ENCODE measurements around the gene GJA5.

Gene GJA5

DNA sequence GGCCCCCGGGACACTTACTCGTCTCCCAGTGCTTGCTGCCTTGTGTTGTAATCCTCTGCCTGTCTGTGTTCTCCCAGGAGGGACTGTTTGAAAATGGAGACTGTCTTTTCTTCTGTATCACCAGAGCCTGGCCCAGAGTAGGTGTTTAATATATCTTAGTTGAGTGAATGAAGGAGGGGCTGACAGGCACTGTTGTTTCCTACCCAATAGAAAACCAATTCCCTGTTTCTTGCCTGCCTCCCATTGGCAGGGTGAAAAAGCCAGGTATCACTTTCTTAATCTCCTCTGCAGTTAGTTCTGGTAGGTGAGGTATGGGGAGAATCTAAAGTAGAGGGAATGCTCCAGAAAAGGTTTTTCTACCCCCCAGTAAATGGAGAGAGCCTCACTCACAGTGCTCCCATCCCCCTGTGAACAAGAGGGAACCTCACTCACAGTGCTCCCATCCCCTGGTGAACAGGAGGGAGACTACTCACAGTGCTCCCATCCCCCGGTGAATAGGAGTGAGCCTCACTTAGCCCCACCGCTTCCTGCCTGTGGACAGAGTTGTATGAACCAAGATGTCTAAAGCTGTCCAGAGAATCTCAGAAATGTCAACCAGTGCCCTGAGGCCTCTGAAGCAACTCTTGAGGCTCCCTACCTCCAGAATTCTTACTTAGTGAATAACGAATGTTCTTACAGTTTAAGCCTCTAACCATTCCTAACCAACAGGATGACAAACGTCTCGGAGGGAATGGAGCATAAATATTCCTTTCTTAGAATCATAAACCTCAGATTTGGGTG, at the start of gene GJA5:
TSS of gene GJA5 (minus strand) at position 122 of the 780 bp plus-strand sequence. CDS start 1,364 bp downstream, outside the sequence.
- DNase-seq = no peak

DNA sequence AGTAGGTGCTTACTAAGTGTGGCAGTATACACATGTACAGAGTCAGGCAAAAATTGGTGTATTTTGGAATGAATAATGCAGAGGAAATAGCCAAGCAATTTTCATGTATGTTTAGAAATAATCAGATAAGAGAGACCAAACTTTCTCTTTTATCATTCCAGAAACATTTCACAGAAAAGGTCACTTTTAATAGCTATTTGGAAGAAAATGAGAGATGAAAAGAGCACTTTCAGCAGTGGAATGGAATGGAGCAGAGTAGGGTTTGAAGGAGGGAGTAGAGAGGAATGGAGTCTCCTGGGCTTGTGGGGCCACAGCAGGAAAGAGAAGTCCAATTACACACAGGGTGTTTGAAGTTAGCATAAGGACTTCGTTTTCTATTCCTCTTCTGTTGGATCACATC, 48.8 kb upstream of the GJA5 start:
- no peak for DNase-seq

DNA sequence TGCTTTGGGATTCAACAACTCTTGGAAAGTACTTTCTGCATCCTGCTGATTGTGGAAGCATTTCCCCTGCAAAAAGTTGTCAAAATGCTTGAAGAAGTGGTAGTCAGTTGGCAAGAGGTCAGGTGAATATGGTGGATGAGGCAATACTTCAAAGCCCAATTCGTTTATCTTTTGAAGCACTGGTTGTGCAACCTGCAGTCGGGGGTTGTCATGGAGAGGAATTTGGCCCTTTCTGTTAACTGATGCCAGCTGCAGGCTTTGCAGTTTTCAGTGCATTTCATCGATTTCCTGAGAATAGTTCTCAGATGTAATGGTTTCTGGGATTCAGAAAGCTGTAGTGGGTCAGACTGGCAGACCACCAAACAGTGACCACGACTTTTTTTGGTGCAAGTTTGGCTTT, 47.6 kb upstream of the GJA5 start:
- no peak for DNase-seq

DNA sequence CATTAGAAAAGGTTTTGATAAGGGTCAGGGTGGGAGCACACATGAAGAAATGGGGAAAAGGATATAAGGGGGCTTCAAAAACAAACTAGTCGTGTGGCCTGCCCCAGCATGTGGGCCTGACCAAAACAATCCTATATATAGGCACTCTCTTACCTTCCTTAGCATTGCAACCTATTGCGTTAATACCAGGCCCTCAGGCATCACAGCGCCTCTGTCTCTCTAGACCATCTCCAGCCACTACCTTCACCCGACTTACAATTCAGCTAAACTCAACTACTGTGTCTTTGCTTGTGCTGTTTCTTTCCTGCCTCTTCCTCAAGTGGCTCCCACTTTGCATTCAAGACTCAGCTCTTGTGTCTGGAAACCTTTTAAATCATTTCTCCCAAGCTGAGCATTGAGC, 47.0 kb upstream of the GJA5 start:
- no peak for DNase-seq

DNA sequence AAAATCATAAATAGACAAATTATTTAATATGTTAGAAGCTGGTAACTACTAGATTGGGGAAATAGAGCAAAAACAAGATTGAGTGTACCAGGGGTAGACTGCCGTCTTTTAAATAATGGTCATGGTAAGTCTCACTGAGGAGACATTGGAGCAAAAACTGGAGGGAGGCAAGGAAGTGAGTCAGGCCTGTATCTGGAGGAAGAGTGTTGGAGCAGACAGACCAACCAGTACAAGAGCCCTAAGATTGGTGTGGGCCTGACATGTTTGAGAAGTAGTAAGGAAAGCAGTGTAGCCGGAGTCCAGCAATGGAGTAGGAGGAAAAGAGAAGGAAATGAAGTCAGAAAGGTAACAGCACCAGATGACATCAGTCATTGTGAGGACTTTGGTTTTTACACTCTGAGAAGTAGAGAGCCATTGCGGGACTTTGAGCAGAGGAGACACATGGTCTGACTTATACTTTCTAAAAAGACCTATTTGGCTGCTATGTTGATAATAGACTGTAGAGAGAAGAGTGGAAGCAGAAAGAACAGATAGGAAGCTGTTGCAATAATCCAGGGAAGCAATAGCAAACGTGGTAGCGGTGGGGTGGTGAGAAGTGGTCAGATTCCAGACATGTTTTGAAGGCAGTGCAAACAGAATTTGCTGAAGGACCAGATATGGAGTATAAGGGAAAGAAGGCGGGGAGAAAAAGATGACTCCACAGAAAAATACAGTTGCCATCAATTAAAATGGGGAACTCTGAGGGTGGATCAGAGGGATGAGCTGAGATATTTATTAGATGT, 44.7 kb upstream of the GJA5 start:
- DNase-seq = no peak

DNA sequence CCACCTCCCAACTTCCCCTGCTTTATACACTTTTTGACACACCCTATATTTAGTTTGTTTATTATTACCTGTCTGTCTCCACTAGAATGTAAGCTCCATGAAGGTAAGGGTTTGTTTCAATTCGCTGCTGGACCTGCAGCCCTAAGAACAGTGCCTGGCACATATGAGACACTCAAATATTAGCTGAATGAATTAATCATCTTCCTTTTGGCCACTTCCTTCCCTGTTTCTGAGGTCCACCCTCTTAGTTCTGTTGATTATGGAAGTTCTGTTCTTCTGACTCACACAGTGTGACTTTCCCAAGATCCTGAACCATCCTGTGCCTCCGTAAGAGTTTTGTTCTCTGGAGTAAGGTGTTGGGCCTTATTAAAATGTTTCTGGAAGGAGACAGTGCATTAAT, 40.4 kb upstream of the GJA5 start:
- no peak for DNase-seq

DNA sequence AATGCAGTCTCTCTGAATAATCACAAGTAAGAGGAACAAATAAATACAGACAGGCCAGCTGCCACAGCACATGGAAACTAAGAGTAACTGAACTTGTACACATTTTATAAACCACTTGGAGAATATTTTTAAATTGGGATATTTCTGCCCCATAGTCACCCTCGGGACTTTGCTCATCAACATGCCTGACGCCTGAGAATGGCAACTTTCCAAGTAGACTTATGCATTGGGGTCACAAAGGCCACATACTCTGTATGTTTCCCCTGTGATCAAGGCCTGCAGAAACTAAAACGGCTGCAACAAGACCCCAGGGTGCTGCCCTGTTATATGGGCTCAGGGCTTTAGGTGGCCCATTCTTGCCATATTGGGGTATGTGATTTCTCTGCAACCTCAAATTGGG, 38.3 kb upstream of the GJA5 start:
- DNase-seq = no peak

DNA sequence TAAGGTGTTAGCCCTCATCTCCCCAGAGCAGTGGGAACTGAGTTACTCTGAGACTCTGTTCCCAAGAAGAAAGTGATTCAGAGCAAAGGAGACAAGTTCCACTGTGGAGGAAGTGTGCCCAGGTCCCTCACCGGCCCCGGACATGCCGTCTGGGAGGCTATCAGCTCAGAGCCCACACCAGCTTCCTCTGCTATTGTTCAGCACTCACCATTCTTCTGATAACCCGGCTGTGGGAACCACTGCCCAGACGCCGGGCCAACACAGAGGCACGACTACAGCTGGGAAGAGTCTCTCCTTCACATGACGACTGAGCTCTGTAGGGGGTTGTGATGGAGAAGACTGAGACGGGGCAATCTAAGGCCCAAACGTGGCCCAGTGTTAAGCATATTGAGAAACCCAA, 34.2 kb upstream of the GJA5 start:
- no peak for DNase-seq

DNA sequence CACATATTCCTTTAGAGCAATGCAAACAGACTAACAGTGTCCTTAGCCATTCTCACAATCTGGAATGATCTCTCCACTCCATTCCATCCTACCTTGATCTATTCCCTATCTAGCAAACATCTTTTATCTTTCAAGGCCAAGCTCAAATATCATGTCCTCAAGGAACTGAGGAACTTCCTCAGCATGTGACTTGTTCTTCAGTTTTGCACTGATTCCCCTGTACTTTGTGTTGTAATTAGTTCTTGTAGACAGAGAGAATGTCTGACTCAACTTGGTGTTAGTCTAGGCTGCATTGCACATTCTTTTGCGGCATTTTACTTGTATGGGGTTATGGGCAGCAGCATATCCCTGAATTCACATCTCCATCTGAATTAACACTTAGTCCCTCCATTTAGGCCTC, 31.5 kb upstream of the GJA5 start:
- DNase-seq = no peak

DNA sequence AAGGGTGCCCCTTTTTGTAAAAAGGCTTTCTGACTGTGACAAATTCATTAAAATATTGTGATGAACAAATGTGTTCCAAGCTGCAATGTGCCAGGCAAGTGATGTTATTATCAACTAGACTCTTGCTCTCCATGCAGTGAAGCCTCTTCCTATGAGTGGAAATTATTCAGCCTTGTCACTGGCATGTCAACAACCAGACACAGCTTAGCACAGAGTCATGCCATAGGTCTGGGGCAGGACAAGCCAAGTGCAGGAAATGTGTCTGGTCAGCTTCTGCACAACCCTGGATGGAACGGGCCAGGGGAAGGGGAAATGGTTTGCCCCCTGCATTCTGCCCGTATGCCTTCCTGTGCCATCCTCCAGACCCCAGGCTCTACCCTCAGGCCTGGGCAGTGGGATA, 27.4 kb upstream of the GJA5 start:
- no peak for DNase-seq

DNA sequence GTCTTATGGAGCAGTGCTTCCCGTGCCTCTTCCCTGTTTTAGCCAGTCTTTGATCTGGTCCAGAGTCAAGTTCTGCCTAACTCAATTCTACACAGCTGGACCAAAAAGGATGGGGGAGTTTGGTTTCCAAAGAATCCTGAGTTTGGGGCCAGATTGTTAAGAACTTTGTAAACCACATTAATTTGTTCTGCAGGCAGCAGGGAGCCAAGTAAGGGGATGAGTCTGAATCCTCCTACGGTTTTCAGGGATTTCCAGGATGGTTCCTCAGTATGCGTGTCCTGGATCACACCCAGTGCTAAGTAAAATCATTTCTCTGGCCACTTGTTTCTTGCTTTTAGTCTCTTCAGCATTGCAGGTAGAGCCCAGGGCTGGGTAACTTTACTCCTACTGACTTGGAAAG, 26.1 kb upstream of the GJA5 start:
- no peak for DNase-seq

DNA sequence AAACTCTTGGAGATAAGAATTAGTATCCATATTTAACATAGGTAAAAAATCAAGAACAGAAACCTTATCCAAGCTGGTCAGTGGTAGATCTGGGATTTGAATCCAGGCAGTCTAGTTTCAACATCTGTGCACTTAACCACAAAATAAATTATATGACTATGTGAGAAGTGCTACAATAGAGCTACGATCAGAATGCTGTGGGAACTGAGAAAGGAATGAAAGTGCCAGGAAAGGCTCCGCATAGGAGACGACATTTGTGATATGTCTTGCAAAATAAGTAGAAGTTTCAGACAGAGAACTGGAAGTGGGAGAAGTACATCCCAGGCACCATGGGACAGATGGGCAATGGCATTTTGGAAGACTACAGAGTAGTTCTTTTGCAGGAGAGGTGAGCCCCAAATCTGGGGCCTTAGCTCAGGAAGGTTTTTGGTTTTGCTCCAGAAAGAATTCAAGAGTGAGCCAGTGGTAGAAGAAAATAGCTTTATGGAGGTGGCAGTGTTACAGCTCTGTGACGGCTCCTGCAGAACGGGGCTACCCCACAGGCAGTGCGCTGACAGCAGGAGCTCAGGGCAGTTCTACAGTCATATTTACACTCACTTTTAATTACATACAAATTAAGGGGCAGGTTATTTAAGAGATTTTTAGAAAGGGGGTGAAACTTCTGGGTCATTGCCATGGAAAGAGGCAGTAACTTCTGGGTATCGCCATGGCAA, 25.5 kb upstream of the GJA5 start:
- no peak for DNase-seq

DNA sequence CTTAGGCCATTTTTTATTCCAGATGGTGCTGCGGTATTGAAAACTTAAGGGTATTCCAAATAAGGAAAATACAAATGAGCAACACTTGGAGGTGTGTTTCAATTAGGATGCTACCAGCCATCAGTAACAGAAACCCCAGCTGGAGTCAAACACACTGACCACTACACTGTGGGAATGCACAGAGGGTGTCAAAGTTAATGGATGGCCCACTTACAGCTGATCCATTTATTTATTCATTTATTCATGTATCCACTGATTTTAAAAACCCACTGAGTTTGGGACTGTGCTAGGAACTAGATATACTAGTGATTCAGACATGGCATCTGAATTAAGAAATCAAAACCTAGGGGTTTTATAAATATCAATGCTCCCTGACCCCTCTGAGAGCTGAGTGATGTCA, 24.5 kb upstream of the GJA5 start:
- no peak for DNase-seq

DNA sequence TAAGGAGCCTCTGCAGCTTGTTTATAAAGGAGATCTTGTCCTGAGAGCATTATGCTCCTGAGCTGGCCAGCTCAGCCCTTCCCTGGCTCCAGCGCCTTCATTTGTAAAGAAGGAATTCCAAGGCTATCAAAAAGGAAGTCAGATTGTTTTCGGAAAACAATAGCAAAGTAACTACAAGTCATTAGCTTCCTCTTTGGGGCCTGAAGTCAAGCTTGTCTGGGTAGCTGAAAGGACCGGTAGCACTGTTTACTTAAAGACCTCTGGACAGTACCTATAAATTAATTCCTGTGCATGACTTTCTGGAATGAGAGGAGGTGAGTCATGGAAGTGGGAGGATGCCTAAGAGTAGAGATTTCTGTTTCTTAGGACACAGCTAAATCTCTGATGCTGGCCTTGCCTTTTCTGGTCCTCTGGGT, 20.7 kb upstream of the GJA5 start:
- DNase-seq = no peak

DNA sequence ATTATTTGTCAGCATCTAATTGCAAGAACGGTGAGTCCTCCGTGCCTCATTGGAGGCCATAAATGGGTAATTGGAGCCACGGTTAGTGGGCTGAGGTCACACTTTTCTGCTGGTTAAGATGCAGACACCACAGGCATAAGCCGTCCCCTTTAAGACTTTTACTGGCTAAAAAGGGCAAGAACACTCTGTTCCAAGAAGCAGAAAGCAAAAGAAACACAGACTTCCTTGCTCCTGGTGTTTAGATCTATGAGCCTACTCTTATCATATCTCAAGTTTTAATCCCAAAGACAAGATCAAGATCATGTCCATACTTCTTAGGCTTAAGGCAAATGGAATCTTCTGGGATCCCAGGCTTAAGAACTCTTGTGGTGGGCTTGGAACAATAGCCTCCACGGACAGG, 17.3 kb upstream of the GJA5 start:
- DNase-seq = no peak

DNA sequence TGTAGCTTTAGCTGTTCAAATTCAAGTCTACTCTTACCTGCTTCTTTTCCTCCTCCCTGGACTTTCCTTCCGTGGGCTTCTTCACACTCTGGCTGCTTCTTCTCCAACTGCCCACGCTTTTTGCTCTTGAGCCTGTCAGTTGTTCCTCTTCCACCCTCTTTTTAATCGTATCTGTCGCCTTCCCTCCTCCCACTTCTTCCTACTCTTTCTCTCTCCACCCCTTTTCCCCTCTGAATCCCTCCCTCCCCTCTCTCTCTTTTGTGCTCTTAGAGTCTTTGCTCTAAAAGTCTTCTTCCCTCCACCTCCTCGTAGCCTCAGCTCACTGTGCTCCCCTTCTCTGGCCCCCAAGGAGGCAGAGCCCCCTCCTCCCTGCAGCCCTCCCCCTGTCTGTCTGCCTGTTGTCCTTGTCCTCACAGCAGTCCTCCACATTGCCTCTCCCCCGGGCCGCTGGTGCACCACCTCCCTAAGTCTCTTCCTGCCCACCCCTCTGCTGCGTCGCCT, 12.9 kb upstream of the GJA5 start:
- DNase-seq = no peak

DNA sequence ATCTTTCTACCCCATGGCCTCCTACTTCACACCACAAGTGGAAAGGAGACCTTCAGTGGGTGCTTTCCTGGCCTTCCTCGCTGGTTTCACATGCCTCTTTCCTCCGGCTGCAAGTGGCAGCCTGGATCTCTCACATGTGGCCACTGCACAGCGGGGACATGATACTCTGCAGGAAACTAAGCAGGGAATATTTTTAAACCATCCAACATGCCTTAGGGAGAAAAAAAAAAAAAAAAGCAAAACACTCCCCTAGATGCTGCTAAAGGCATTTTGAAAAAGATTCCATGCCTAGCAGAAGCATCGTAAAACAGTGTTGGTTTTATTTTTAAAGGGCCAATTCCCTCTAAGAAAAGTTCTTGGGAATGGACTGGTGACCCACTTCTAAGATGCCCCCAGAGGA, 12.2 kb upstream of the GJA5 start:
- no peak for DNase-seq

DNA sequence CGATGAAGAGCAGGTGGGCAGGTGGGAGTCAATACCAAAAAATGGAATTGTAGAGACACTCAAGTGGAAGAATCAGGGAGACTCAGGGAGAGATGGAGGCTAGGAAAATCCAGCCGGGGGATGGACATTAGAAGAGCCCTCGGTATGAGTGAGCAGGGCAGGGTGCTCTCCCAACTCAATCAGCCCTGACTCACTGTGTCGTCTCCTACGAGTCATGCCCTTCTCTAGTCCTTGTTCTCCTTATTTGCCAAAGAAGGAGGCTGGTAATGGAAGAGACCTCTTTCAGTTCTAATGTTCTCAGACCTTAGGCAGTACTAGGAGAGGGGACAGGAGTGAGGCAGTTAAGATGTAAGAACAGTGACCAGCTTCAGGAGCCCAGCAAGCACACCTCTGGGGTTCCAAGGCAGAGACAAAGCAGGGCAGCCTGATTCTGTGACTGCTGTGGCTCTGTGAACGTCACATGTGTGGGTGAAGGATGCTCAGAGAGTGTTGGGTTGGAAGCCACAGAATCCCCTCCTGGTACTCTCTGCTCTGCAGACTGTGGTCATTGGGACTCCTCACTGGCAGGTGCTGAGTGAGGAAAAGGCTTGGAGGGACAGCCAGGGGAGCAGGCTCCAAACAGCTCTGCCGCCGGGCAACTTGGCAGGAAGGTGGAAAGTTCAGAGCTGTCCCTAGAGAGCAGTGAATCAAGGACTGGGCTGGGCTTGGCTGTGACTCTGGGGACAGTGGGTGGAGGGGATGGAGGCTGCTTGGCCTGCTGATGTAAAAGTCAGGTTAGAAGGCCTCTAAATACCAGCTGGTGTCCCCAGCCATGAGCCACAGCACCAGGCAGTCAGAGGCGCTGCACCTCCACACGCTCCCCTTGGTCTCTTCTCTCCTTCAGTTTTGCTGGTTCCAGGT, 11.1 kb upstream of the GJA5 start:
- peak; percentile 66 to 94 for DNase-seq

DNA sequence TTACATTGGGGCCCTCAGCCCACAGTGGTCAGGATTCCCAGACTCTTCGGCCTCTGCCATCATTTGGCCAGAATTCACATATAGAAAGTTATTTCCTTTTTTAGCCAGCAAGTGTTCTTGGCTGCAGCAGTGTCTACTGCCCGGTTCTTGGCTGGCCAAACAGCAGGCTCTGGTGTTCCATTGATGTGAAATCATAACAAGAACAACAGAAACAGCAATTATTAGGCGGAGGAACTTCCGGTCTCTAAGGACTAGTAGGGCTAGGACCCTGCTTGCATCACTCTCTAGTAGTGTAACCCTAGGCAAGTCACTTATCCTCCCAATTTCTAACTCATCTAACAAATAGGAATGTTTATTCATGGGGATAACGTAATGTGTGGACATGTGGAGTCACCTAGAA, 8.7 kb upstream of the GJA5 start:
- no peak for DNase-seq

DNA sequence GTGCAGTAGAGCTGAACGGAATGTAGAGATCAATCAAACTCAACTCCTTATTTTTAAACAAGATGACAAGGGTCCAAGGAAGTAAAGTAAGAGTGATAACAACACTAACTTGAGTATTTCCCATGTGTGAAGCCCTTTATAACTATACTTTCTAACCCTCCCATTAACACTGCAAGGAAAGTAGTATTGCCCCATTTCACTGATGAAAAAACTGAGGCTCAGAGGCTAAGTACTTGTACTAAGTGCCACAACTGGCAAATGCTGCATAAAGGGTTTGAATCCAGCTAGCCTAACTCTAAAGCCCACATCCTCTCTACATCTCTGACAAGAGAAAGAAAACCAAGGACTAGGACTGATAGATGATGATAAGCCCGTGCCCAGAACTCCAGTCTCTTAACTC, 8.2 kb upstream of the GJA5 start:
- DNase-seq = no peak

DNA sequence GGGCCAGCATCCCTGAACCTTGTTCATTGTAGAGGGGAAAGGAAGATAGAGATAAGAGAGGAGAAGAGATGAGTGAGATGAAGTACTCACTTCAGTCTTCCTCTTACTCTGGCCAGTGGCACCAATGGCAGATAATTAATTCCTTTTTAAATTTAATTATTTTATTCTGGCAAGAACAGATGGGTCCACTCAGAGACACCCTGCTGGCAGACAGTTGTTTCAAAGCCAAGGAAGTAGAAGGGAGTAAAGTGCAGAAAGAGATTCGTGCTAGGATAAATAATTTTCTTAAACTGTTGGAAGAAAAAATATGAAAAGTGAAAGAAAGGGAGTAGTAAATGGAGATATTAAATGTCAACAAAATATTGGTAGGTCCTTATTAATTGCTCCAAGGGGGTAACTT, 7.7 kb upstream of the GJA5 start:
- no peak for DNase-seq

DNA sequence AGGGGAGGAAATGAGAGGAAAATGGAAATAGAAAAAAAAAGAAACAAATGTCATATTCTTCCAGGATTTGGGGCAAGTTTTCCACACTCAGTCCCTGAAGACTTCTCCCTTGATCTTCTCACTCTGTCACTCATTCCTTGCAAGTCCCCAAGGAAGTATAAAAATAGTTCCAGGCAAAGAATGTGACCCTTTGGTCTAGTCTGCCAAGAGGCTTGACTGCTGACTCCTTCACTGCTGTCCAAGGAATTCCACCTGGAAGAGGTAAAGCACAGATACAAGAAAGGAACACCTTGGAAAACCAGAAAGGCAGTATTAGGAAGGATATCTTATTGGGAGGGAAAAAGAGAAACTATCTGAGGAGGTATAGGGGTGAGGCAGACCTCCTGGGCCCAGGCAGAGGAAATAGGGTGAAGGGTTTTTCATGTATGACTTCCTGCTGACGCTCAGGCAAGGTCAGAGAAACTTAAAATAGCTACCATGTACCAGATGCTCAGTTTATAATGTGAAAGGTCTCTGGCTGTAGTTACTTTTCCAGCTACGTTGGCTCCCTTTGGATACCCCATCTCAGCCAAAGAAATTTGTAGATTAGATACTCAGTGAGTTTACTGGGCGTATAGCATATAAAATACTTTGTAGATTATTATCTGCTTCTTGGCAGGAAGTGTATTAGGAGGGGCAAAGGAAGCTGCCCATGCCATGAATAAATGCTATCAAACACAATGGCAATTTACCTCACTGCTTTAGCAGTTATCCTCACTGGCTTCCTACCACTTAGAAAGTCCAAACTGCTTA, 2.0 kb upstream of the GJA5 start:
- DNase-seq = no peak
